GM19397 (cell line): ENCODE data around the gene PRM1.
A peak's percentile ranks its signal among the peaks of the same experiment; 100 is the strongest.

Experiments
- ATAC-seq: cut with Tn5 transposase; IDR thresholded peaks from one replicate; pipeline ENCODE4 v1.9.1; 2021; ENCODE audit warnings: mild to moderate bottlenecking, moderate library complexity; ENCODE audit not compliant: unreplicated experiment

PRM1 gene

DNA sequence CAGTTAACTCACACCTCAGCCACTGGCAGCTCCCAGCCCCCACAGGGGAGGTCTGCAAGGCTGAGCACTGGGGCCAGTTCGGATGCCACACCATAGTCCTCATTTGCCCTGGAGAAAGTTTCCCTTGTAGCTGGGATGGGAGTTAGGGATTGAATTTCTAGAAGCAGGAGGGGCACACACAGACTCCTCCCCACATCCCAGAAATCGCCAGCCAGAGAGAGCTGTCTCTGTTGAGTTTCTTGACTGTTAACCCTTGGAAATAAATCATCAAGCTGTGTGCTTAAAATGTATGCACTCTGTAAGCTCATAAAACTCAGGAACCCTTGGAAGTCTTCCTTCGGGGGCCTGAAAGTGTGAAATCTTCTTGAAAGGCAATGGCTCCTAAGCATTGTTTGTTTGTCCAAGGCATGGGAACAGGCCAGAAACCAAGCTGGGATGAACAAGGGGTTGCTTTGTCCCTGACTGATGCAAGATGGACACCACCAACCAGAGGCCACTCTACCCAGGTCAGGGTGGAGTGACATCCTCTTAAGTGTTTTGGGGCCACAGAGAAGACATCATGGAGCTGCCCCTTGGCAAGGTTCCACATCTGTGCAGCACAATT is 7.3 kb downstream of the PRM1 start:
- no peak for ATAC-seq

- ATAC-seq: no peak
Observed at GRCh38 chr16:11272921-11273720, 8.0 kb downstream of the PRM1 start, which contains the start of gene PRM3. TSS of gene PRM3 (minus strand) at chr16:11273629. CDS start at chr16:11273595, 34 bp downstream.

DNA sequence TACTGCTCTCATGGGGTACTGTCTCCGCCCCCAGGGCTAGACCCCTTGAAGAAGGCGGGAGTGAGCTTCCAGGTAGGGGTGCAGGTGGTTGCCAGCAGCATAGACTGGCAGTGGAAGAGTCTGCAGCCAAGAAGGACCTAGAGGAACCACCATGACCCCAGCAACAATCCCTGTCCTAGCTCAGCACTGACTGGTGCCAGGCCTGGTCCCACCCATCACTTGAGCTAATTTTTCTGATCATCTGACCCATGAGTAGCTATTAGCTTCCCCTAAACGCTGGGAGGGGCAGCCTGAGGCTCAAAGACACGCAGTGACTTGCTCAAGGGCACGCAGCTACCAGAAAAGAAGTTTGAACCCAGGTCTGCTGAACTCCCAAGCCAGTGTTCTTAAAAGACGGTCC is 8.6 kb downstream of the PRM1 start:
- no peak for ATAC-seq

DNA sequence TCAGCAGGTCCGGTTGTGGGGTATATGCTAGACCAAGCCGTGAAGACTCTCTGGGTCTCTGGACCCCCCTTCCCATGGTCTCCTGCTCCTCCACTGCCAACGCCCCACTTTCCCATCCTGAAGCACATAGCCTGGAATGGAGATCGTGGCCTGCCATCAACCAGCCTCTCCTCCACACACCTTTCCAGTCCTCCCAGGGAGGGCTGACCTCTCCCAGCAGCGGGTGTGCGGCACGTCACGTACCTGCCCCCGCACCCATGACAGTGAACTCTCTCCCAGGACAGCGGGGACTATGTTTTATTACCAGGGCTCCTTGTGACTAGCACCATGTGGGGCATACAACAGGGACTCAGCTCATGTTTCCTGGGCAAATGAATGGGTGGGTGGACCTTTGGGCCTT is 9.5 kb downstream of the PRM1 start:
- no peak for ATAC-seq

DNA sequence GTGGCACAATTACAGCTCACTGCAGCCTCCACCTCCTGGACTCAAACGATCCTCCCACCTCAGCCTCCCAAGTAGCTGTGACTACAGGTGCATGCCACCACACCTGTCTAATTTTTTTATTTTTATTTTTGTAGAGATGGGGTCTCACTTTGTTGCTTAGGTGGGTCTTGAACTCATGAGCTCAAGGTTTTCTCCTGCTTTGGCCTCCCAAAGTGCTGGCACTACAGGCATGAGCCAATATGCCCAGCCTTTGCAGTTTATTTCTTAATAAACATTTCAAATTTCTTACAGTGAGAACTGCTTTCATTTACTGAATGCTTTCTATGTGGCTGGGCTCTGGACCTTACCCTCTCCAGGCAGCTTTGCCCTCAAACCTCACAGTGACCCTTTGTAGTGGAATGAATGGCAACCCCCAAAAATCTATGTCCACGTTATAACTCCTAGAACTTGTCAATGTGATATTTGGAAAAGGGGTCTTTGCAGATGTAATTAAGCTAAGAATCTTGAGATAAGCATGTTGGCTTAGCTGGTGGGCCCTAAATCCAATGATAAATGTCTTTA is 10.4 kb downstream of the PRM1 start:
- no peak for ATAC-seq

DNA sequence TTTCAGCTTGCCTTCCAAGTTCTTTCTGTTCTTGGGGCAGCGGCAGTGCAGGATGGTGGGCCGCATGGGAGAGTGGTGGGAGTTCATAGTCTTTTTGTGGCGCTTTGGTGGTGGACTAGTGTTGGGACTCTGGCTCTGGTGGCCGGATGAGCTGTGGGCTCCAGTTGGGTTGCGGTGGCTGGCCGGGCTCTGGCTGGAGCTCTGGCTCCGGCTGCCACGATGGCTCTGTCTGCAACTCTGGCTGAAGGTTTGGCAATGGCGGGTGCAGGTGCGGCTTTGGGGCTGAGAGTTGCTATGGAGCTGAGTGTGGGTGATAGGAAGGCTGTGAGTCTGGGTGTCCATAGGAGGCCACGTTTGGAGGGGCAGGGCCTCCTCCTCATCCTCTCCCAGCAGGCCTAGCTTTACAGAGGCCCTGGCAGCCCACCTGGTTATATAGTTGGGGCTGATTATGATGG is 12.2 kb downstream of the PRM1 start, which contains the start of gene TNP2:
Gene TNP2 (minus strand): TSS at position 405 of the 455 bp plus-strand sequence. CDS start 63 bp downstream, at position 342.
- no peak for ATAC-seq

DNA sequence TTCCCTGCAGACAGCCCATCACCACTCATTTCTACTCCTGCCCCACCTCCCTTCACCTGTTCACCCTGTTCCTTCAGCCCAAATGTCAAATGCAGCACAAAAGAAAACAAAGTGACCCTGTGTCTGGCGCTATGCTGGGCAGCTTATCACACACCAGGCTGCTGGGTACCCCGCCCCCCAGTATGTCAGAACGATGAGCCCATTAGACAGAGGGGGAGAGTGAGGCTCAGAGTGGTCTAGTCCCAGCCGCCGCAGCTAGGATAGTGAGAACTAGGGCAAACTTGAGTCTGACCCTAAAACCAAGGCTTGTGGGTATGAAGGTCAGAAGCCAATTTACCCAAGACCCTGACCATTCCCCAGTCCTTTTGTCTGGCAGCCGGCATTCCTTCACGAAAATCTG is 16.0 kb downstream of the PRM1 start:
- no peak for ATAC-seq

- ATAC-seq: no peak
Observed at GRCh38 chr16:11264155-11264832, 16.8 kb downstream of the PRM1 start.

DNA sequence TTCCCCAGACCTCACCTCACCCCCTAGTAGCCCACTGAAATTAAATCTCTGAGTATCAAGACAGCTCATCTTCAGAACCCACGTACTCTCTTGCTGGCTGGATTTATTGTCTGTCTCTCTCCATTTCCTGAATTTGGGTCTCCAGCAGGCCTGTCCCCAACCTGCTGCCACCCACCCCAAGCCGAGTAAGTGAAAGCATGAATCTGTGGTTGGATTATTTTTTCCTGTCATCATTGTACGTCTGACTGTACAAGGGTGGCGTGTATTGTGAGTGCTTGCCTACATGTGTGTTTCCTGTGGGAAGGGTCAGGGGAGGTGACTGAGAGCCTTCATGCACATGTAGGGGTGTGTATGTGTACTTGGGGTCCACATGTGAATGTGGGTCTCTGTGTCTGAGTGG is 17.4 kb downstream of the PRM1 start:
- no peak for ATAC-seq

DNA sequence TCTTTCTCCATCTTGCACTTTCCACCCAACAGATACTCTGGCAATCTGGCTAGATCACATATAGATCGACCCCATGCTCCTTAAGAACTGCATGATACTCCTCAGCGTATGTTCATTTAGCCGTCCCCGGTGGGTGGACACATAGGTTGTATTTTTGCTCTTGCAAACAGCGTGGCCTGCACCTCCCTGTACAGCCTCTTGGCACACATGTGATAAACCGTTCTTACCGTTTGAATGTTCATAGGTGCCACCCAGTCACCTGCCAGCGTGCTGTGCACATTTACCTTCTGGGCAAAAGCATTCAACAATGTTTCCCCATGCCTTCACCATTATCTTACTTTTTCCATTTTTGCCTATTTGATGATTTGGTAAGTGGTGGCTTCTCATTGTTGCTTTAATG is 18.2 kb downstream of the PRM1 start:
- ATAC-seq: no peak

DNA sequence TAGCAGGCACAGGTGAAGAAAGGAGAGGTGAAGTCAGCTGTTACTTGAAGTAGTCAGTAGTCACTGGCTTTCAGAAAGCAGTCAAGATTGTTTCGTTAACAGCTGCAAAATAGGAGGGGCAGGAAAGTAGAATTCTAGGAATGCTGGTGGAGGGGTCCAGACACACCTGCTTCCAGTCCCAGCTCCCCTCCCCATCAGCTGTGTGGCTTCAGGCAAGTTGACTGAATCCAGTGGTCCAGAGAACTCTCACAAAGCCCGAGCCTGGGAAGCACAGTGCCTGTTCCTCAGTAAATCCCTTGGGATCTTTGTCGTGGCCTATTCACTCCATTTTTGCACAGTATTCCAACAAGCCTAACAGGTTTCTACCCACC is 20.5 kb downstream of the PRM1 start:
- no peak for ATAC-seq

- no peak for ATAC-seq
Observed at GRCh38 chr16:11259655-11260595, 21.2 kb downstream of the PRM1 start.

GRCh38 chr16:11258553-11259492 is 22.3 kb downstream of the PRM1 start:
- no peak for ATAC-seq

GRCh38 chr16:11257131-11257938 is 23.8 kb downstream of the PRM1 start:
- no peak for ATAC-seq

DNA sequence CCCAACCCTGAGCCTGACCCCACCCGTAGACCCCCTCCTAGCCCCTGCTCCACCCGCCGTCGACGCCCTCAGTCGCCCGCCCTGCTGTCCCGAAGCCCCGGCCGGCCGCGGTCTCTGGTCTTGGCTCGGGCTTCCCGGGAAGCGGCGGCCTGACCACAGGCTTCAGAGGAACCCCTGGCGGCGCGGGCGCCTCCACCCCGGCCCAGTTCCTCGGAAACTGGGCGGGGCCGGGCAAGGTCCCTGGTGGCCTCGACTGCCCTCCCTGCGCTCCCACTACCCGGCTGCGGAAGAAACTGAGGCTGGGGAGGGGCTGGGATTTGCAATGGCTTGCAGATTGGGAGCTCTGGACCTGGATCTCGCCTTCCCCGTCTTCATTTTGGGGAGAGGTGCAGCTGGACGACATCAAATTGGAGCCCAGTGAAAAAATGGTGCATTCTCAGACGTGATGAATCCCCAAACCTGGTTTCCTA is 24.4 kb downstream of the PRM1 start:
- no peak for ATAC-seq

DNA sequence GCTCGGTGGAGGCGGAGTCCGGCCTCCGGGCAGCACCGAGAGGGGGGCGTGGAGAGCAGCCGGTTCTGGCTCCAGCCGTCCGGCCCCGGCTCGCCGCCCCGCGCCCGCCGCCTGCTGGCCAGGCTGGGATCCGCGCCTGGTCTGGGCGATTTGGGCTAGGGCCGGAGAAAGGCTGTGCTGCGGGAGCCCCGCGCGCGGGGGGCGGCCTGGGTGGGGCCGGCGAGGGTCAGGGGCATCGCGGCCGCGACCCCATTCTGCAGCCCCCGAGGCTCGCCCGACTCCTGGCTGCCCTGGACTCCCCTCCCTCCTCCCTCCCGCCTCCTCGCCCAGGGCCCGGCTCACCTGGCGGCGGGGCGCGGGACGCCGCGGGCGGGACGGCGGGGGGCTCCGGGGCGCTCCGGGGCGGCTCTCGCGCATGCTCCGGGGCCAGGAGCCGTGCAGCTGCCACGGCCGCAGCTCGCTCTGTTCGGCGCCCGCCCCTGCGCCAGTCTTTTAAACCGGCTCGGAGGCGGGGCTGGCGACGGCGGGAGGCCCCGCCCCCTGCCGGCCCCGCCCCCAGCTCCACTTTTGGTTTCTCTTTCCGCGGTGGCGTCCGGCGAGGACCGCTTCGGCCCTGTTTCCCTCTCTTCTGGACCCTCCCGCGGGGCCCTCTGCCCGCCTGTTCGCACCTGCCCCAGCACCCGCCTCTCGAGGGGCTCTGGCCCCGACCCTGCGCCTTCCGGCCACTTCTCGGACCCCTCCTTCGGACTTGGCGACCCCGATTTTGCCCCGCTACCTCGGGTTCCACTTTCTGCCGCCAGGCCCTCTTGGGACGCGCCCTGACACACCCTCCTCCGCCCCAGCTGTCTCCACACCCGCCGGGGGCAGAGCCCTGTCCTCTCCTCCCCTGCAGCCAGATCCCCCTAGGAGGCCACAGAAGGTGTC is 25.1 kb downstream of the PRM1 start, which contains the start of gene SOCS1:
Gene SOCS1 (minus strand): TSS at position 468 of the 924 bp plus-strand sequence. CDS start 726 bp downstream, outside the sequence.
- ATAC-seq: peak; percentile 63
